Thyroid gland (tissue), 4 donors: ENCODE data around the gene ASCL5.

Source experiments
- POLR2A ChIP-seq, 2 donors: fragments of 450-650 bp; IDR thresholded peaks; one replicate each; pipeline ENCODE4 v1.6.1; 2017; ENCODE audit warnings: antibody characterized with exemption in 2 of 2, mild to moderate bottlenecking in 2 of 2, moderate library complexity in 1 of 2
- TF ChIP-seq, protein P1 (sequence below), 6 experiments: fragments of 200-600 bp in 3 of 6; fragments of 450-650 bp in 3 of 6; sonication (generic) in 3 of 6; IDR thresholded peaks; one replicate each; pipeline ENCODE4 v1.5.1; 2016 to 2019; ENCODE audit warnings: antibody characterized with exemption in 6 of 6, mild to moderate bottlenecking in 2 of 6, inconsistent platforms in 1 of 6, moderate library complexity in 1 of 6

GRCh38 chr1:201128476-201128875, 1.5 kb upstream of the ASCL5 start:
- TF ChIP-seq, protein P1, sequence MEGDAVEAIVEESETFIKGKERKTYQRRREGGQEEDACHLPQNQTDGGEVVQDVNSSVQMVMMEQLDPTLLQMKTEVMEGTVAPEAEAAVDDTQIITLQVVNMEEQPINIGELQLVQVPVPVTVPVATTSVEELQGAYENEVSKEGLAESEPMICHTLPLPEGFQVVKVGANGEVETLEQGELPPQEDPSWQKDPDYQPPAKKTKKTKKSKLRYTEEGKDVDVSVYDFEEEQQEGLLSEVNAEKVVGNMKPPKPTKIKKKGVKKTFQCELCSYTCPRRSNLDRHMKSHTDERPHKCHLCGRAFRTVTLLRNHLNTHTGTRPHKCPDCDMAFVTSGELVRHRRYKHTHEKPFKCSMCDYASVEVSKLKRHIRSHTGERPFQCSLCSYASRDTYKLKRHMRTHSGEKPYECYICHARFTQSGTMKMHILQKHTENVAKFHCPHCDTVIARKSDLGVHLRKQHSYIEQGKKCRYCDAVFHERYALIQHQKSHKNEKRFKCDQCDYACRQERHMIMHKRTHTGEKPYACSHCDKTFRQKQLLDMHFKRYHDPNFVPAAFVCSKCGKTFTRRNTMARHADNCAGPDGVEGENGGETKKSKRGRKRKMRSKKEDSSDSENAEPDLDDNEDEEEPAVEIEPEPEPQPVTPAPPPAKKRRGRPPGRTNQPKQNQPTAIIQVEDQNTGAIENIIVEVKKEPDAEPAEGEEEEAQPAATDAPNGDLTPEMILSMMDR (IDR thresholded peaks at IDR 0.05), result no peak
- no peak for TF ChIP-seq POLR2A (IDR thresholded peaks at IDR 0.05)
